Measurements from ENCODE around the gene PPM1A.
"Not testable (repeated sequence)": the region's sequence is repeated elsewhere in the genome, so short reads cannot be mapped to it uniquely, and the experiment has no call there.

Gene PPM1A

DNA sequence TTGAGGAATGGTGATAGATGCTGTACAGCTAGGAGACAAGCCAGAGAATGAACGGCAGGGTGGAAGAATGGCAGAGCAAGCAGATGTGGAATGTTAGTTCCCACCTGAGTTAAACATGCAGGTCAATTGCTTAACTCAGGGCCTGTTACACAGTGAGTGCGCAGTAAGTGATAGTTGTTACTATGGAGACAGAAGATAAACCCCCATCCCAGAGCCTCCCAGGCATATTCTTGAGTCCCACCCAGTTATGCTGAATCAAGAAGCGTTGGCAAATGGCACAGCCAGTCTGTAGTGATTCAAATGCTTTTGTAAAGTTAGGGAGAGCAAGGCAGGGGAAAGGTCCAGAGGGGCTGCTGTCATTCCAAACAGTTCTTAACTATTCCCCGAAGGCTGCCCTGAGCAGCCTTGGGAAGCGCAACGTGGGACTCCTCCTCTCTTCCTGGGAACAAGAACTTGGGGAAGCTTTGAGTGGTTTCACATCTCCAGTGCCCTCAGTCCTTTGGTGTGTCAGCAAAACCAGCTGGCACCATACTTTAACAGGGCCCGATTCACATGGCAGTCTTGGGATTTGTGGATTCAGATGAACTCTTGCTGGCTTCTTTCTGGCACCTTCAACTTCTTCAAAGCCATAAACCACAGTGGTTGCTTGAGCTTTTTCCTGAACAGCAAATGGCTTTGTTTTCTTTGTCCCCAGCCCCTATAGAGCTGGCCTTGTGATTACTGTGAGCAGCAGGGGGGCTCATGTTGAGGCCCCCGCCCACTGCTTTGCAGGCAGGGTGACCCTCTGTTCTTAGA, 66.4 kb downstream of the PPM1A start:
- DNase-seq (ENCODE audit: insufficient read length, low spot score) (no peak), FAIRE-seq (no peak)

DNA sequence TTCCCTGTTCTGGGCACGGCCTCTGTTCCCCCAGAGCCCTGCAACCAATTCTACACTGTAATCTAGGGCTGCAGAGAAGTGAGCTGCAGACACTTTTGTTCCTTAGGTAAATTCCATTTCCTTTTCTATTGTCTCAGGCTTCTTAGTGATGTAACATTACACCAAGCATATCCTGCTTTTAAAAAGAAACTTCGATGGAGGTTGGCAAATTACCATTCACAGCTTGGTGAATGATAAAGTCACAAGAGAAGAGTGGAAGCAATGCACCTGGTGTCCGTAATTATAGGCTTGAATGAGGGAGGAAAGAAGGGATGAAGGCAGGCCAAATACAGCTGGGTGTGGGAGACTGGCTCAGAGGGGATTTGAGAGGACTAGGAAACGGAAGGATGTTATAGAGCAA, 68.6 kb downstream of the PPM1A start:
- FAIRE-seq = no peak
- DNase-seq (ENCODE audit: insufficient read length, low spot score) = no peak

- not testable (repeated sequence) for FAIRE-seq; DNase-seq (ENCODE audit: insufficient read length, low spot score)
Measured at GRCh38 chr14:60320860-60321259, 71.8 kb downstream of the PPM1A start.

- DNase-seq (ENCODE audit: insufficient read length, low spot score) = no peak
- no peak for FAIRE-seq
Measured at GRCh38 chr14:60323199-60323896, 74.3 kb downstream of the PPM1A start.

GRCh38 chr14:60324837-60325236, 75.8 kb downstream of the PPM1A start:
- DNase-seq (ENCODE audit: insufficient read length, low spot score) (no peak), FAIRE-seq (no peak)

DNA sequence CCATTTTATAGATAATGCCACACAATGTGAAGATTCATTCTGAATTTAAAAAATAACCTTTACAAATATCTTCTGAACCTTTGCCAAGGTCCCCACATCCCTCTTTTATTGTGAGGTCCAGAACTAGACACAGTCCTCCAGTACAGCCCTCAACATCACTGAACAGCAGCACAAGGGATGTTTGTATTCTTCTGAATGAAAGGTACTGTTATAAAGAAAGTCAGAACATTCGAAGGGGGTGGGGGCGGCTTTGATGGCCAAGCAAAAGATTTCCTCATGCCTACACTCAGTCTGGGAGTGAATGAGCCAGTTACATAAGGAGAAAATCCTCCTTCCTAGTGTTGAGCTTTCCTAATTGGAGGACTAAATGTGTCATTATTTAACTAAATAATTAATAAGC, 77.3 kb downstream of the PPM1A start:
- FAIRE-seq (no peak), DNase-seq (ENCODE audit: insufficient read length, low spot score) (no peak)

- FAIRE-seq (peak; percentile 88), DNase-seq (ENCODE audit: insufficient read length, low spot score) (peak; percentile 39)
Measured at GRCh38 chr14:60327447-60328331, 78.7 kb downstream of the PPM1A start.

GRCh38 chr14:60328583-60328982, 79.6 kb downstream of the PPM1A start:
- FAIRE-seq (no peak), DNase-seq (ENCODE audit: insufficient read length, low spot score) (no peak)

DNA sequence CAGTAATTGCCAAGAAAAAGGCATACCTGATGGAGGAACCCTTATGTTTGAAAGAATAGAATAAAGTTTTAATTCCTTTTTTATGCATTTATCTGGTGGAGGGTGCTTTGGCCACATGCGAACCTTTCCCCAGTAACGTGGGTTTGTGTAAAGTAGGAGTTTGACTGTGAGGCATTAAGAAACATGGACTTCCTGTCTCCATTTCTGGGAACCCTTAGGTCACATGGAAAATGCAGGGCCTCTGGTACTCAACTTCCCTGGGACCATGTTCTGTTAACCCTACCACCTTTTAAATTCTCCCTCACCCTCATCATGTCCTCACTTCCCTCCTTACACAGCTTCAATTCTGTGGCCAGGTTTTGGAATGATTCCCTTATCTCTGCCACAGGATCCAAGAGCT, 80.3 kb downstream of the PPM1A start:
- FAIRE-seq = no peak
- no peak for DNase-seq (ENCODE audit: insufficient read length, low spot score)

DNA sequence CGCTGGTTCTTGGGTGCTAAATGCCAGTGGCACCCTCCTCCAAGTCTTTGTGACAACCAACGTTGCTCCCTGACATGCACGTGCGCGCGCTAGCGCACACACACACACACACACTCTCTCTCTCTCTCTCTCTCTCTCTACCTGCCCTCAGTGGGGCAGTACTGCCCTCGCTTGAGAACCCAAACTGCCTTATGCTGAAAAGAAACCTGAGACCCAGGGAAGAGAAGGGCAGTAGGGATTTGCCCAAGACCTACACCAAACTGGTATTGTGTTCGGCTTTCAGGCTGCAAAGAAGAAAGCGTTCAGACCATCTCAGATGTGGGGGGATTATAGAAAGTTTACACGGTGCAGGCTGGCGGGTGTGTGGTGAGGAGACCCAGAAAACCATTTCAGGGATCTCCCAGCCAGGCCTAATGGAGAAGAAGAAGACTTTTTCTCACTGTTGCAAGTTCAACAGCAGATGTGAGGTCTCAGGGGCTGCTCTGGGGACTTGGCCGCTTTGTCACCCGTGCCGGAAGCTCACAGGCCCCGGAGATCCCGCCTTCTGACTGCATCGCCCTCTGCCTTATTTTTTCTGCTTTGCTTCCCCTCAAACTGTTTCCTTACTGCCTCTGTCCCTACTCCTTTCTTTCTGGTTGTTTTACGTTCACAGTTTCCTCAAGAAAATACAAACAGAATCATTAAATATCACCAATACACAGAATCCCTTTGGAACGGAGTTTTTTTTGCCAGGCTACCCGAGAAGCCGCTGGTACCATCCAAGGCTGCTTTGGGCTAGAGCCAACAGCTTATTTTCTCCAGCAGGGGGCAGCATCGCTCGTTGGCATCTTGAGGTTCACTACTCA, 82.4 kb downstream of the PPM1A start:
- DNase-seq (ENCODE audit: insufficient read length, low spot score) = peak; percentile 50
- peak; percentile 96 for FAIRE-seq

- no peak for DNase-seq (ENCODE audit: insufficient read length, low spot score)
- FAIRE-seq = no peak
Measured at GRCh38 chr14:60332046-60332399, 83.0 kb downstream of the PPM1A start.

- FAIRE-seq (no peak), DNase-seq (ENCODE audit: insufficient read length, low spot score) (no peak)
Measured at GRCh38 chr14:60332869-60333268, 83.8 kb downstream of the PPM1A start.

- DNase-seq (ENCODE audit: insufficient read length, low spot score) (no peak), FAIRE-seq (no peak)
Measured at GRCh38 chr14:60339571-60339970, 90.5 kb downstream of the PPM1A start.

- no peak for DNase-seq (ENCODE audit: insufficient read length, low spot score)
- no peak for FAIRE-seq
Measured at GRCh38 chr14:60343571-60344071, 94.6 kb downstream of the PPM1A start.

- no peak for DNase-seq (ENCODE audit: insufficient read length, low spot score)
- no peak for FAIRE-seq
Measured at GRCh38 chr14:60344751-60345150, 95.7 kb downstream of the PPM1A start.

GRCh38 chr14:60346706-60347105, 97.7 kb downstream of the PPM1A start:
- DNase-seq (ENCODE audit: insufficient read length, low spot score) = no peak
- FAIRE-seq = peak; percentile 31

DNA sequence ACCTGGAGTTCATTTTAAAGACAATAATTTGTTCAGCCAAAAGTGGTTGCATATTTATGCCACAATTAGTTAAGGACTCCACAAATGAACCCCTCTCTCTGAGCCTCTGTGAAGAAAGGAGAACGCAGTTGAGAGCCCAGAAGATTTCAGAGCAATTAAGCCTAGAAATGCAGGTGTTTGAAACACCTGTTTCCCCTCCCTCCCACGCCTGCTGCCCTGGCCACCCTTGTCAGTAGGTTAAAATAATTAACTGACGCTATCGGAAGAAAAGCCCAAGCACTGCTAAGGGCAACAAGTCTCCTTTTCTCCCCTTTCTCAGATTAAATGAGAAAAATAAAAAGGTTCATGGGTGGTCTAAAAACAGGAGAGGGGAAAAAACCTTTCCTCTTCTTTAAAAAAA, 99.2 kb downstream of the PPM1A start:
- DNase-seq (ENCODE audit: insufficient read length, low spot score) = no peak
- FAIRE-seq = no peak

Data from GM19239 (cell line).